ENCODE measurements around the gene HMX3.

HMX3 gene

GRCh38 chr10:123135415-123136141 is at the start of gene HMX3:
Gene HMX3 (plus strand): TSS chr10:123135970. CDS start chr10:123136051, 81 bp downstream.
- no peak for DNase-seq

DNA sequence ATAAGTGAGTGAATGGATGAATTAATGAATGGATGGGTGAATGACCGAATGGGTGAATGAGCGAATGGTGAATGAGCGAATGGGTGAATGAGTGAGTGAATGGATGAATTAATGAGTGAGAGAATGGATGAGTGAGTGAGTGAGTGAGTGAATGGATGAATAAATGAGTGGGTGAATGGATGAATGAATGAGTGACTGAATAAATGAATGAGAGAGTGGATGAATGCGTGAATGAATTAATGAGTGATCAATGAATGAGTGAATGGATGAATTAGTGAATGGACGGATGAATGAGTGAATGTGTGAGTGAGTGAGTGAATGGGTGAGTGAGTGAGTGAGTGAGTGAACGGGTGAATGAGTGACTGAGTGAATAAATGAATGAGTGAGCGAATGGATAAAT is 49.5 kb upstream of the HMX3 start:
- no peak for DNase-seq

DNA sequence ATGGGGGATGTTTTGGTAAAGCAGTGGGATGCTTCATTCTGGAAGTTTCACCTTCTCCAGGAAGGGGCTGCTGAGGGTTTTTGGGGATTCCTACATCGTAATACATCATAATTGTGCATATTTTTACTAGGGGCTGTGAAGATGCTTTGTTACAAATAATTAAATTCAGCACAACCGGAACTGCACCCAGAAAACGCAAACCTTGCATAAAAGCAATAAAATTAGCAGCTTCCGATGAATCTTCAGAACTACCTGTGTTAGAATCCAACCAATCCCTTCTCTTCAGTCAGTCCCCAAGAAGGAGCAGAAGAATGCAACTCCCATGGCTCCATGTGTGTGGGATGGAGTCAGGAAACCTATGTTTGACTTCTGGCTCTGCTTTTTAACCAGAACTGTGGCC is 48.4 kb upstream of the HMX3 start:
- DNase-seq = no peak

GRCh38 chr10:123087786-123088185 is 48.0 kb upstream of the HMX3 start:
- no peak for DNase-seq

- DNase-seq = no peak
Measured at GRCh38 chr10:123092635-123093414, 42.9 kb upstream of the HMX3 start.

DNA sequence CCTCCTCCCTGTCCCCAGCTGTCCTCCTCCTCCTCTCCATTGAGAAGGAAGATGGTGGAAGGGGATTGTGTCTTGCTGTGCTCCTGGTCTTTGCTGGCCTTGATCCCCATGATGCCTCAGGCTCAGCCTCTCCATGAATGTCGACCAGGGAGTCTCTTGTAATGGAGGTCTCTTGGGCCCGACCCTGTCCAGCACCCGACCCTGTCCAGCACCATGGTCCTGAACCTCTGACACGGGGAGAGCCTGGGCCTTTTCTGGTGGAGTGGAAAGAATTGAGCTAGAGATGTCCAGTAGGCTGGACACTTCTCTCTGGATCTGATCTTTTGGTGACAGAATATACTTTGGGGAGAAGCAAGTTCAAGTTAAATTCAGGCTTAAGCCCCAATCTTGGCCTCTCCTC is 42.3 kb upstream of the HMX3 start:
- no peak for DNase-seq

DNA sequence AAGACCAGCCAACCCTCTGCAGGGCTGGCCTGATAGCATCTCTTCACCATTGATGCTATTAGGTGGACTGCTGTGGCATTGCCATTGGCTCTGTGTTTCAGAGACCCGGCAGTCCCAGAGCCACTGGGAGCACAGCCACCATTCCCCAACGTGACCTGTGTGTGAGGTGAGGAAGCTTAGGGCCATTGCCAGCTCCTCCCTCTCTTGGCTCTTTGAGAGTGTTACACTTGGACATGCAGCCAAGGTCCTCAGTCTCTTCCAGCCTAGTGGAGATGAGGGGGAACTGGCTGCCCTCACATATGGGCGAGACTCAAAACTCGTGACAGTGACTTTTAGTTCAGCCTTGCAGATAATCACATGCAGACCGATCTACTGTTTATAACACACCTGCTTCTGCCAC is 39.3 kb upstream of the HMX3 start:
- no peak for DNase-seq

DNA sequence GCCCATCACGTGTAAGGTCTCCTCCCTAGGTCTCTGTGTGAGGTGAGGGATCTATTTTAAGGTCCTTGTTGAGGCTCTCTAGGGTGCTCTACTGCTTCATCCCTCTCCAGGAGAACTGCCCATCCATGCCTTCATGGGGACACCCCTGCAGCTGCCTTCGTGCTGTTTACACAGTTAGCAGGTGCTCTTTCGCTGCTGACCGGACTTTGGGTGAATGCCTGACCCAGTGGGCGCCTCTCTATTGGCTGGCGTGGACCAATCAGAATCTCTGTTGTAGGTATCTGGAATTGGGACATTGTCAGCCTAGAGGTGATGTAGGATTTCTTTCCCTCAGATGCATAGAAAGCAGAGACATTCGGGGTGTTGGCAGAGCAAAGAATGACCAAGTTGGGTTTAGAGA is 38.7 kb upstream of the HMX3 start:
- DNase-seq = no peak

DNA sequence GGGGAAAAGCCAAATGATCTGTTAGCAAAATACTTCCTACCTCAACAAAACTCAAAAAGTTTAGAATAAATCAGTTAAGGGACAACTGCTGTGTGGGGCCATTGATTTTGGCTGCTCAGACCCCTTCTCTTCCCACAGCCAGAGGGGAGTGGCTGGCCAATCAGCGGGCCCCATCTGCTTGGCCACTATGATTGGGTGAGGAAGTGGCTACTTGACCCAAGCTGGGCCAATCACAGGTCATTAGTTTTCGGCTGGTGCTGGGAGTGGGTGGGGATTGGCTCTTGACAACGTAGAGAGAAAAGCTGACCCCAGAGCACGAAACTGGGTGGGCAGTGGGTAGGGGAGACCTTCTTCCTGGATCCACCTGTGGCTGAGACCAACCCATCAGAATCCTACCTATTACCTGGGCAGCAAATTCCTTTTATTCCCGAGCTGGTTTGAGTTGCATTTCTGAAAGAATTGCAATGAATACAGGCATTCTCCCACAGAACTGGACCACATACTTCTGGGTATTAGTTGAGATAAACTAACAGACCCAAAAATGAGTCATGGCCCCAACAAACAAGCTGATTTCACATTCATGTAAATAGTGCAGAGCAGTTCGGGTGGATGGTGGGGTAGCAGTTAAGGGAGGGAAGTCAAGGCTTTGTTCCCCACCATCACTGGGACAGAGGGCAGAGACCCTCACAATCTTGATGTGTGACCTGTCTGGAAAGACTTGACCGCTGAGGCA is 35.6 kb upstream of the HMX3 start:
- DNase-seq = no peak

- no peak for DNase-seq
Measured at GRCh38 chr10:123101872-123102271, 33.9 kb upstream of the HMX3 start.

DNA sequence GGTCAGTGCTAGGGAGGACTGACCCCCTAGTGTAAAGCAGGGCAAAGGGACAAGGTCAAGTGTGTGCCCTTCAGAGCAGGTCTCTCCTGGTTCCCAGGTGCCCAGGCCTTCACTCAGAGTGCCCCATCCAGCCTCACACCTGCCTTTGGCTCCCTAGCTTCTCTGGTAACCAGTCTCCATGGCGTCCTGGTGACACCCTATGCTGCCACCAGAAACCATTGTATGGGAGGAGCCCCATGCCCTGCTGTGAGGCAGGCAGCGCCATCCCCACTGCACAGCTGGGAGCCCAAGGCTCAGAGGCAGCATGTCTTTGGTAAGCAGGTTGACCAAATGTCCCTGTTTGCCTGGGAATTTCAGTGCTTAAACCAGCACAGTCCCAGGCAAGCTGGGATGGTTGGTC is 33.1 kb upstream of the HMX3 start:
- no peak for DNase-seq

- DNase-seq = no peak
Measured at GRCh38 chr10:123103944-123104343, 31.8 kb upstream of the HMX3 start.

GRCh38 chr10:123109466-123109865 is 26.3 kb upstream of the HMX3 start:
- DNase-seq = no peak

- DNase-seq = peak; percentile 1
Measured at GRCh38 chr10:123117644-123118417, 17.9 kb upstream of the HMX3 start.

DNA sequence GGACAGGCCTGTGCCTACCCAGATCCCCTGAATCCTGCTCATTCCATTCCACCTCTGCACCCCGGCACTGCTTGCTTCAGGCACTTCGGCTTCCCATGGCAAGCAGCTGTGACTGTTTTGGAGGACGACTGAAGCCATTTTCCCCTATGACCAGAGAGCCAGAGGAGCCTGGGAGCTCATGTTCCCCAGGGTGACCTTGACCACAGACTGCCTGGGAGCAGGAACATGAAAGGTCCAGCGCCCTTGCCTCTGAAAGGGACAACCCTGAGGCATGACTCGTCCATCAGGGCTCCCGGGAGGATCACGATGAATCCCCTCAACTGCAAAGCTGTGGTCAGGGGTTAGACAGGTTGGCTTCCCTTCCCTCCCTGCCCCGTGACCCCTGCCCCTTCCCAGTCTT is 16.7 kb upstream of the HMX3 start:
- DNase-seq = no peak

GRCh38 chr10:123126246-123126645 is 9.5 kb upstream of the HMX3 start:
- no peak for DNase-seq

DNA sequence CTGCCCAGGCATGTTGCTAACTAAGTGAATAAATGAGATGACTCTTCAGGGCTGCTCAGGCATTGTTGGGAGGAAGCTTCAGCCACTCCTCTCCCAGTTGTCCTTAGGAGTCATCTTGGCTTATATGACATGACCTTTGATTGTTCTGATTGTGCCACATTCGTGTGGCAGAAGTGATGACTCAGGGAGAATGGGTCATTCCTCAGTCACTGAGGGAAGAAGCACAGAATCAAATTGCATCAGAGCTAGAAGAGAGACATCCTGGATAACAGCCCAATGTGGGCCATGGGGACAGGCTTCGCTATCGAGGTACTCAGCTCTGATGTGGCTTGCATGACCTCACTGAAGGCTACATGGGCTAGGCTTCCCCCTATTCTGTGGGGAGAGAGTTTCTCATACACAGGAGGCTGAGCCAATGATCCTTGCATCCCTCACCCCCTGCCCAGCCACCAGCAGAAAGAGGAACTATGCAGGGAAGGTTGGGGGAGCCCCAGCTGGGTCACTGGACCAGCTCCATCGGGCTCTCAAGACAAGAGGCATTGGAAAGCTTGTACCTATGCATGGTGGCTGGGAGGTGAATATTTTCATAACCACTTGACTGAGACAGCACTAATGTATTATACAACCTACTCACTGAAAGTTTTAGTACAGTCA is 6.0 kb upstream of the HMX3 start:
- DNase-seq = no peak

- DNase-seq = peak; percentile 41
Measured at GRCh38 chr10:123132576-123133477, 2.9 kb upstream of the HMX3 start.

GRCh38 chr10:123133541-123134342 is 2.0 kb upstream of the HMX3 start:
- DNase-seq = no peak

- DNase-seq = no peak
Measured at GRCh38 chr10:123134343-123134914, 1.3 kb upstream of the HMX3 start.

Data from NCI-H2227 treated with DMSO at 0.1 percent for 48 hours (cell line).